HepG2 (cell line): ENCODE measurements around the gene SNAI3. TPM values are rescaled to one million over a fixed set of nuclear protein-coding genes. Genes with fewer than 3 reads are reported as not detected.

ENCODE experiments used
- ASH2L ChIP-seq: fragments of 300-600, 200-600 bp; sonication (generic); IDR thresholded peaks from 2 replicates; pipeline ENCODE4 v1.7.0; 2017; ENCODE audit warnings: low read depth, mild to moderate bottlenecking, moderate library complexity, mixed read lengths, low read length; ENCODE audit not compliant: insufficient read length
- GABPA ChIP-seq, 2 experiments: IDR thresholded peaks; 2 replicates each; pipeline ENCODE4 v1.6.1; 2011 to 2016; ENCODE audit warnings: low read depth in 2 of 2, low read length in 1 of 2, missing biosample characterization in 1 of 2, missing genetic modification characterization in 1 of 2
- GTF2F1 ChIP-seq: fragments of 150-350 bp; IDR thresholded peaks from 2 replicates; pipeline ENCODE4 v1.6.1; 2014; ENCODE audit warnings: low read length
- IKZF4 ChIP-seq: sonication (generic); formaldehyde crosslinking; IDR thresholded peaks from 2 replicates; pipeline ENCODE4 v1.5.1; 2020; ENCODE audit warnings: borderline replicate concordance, mild to moderate bottlenecking, low read depth, missing genetic modification reagents; ENCODE audit errors: not compliant biosample characterization
- JDP2 ChIP-seq: sonication (generic); formaldehyde crosslinking; IDR thresholded peaks from 2 replicates; pipeline ENCODE4 v1.8.1; 2022; ENCODE audit warnings: missing genetic modification reagents, borderline replicate concordance
- MEF2D ChIP-seq: sonication (generic); formaldehyde crosslinking; IDR thresholded peaks from 2 replicates; pipeline ENCODE4 v1.5.1; 2020; ENCODE audit warnings: mild to moderate bottlenecking, missing genetic modification reagents
- MTA3 ChIP-seq: sonication (generic); formaldehyde crosslinking; IDR thresholded peaks from 2 replicates; pipeline ENCODE4 v1.4.0; 2020; ENCODE audit warnings: missing genetic modification reagents
- MXD4 ChIP-seq: IDR thresholded peaks from 2 replicates; pipeline ENCODE4 v1.6.1; 2016; ENCODE audit warnings: mild to moderate bottlenecking, missing biosample characterization, missing genetic modification reagents
- ONECUT2 ChIP-seq: sonication (generic); formaldehyde crosslinking; IDR thresholded peaks from 2 replicates; pipeline ENCODE4 v1.4.0; 2020; ENCODE audit warnings: missing genetic modification reagents
- RELA ChIP-seq: sonication (generic); formaldehyde crosslinking; IDR thresholded peaks from 2 replicates; pipeline ENCODE4 v1.4.0; 2020; ENCODE audit warnings: missing genetic modification reagents
- SAFB2 ChIP-seq: sonication (generic); formaldehyde crosslinking; IDR thresholded peaks from 2 replicates; pipeline ENCODE4 v1.5.1; 2020; ENCODE audit warnings: missing genetic modification reagents, low read depth, mild to moderate bottlenecking, borderline replicate concordance
- SIN3A ChIP-seq: IDR thresholded peaks from 2 replicates; pipeline ENCODE4 v1.6.1; 2011; ENCODE audit warnings: low read depth, mild to moderate bottlenecking, control low read depth, low read length, borderline replicate concordance
- TOPORS ChIP-seq: sonication (generic); formaldehyde crosslinking; IDR thresholded peaks from 2 replicates; pipeline ENCODE4 v1.8.0; 2023; ENCODE audit warnings: mild to moderate bottlenecking, missing genetic modification reagents
- ZBTB38 ChIP-seq: sonication (generic); formaldehyde crosslinking; IDR thresholded peaks from 2 replicates; pipeline ENCODE4 v1.5.1; 2020; ENCODE audit warnings: mild to moderate bottlenecking, missing genetic modification reagents
- ZFY ChIP-seq: sonication (generic); formaldehyde crosslinking; IDR thresholded peaks from 2 replicates; pipeline ENCODE4 v1.4.0; 2020; ENCODE audit warnings: missing genetic modification reagents
- ZKSCAN5 ChIP-seq: sonication (generic); formaldehyde crosslinking; IDR thresholded peaks from 2 replicates; pipeline ENCODE4 v1.5.1; 2020; ENCODE audit warnings: mild to moderate bottlenecking, missing genetic modification reagents
- ZNF460 ChIP-seq: sonication (generic); formaldehyde crosslinking; IDR thresholded peaks from 2 replicates; pipeline ENCODE4 v1.5.1; 2020; ENCODE audit warnings: missing genetic modification reagents, mild to moderate bottlenecking, borderline replicate concordance
- ZNF549 ChIP-seq: sonication (generic); formaldehyde crosslinking; IDR thresholded peaks from 2 replicates; pipeline ENCODE4 v1.5.0; 2020; ENCODE audit warnings: missing genetic modification reagents
- ZNF607 ChIP-seq: sonication (generic); formaldehyde crosslinking; IDR thresholded peaks from 2 replicates; pipeline ENCODE4 v1.5.1; 2020; ENCODE audit warnings: missing genetic modification reagents, mild to moderate bottlenecking, borderline replicate concordance
- ZNF614 ChIP-seq: IDR thresholded peaks from 2 replicates; pipeline ENCODE4 v1.6.1; 2018; ENCODE audit warnings: missing biosample characterization, missing genetic modification reagents, inconsistent platforms, borderline replicate concordance
- ZSCAN9 ChIP-seq: IDR thresholded peaks from 2 replicates; pipeline ENCODE4 v1.6.1; 2016; ENCODE audit warnings: borderline replicate concordance
- polyA plus RNA-seq, 8 experiments: library from polyadenylated mRNA; depleted of rRNA in 3 of 8; stranded (reverse) in 7 of 8; unstranded in 1 of 8; fragments of >200 nt; fragmentation: Illumina TruSeq in 4 of 8; extraction: Trizol in 4 of 8; gene quantifications; 2 replicates each; pipeline versions ENCODE4 v1.2.1 to v1.2.3, GENCODE V29; 2011 to 2016; ENCODE audit warnings: low read depth in 4 of 8, missing spikeins in 1 of 8, mixed read lengths in 1 of 8; ENCODE audit not compliant: insufficient read depth in 1 of 8
- total RNA-seq, 5 experiments: library from RNA; depleted of rRNA; stranded (reverse); fragments of >200 nt; fragmentation: Illumina TruSeq; extraction: Trizol; gene quantifications; 2 replicates each; pipeline ENCODE4 v1.2.3, GENCODE V29; 2016; ENCODE audit warnings: low read depth in 1 of 5
- TF ChIP-seq, protein P1 (sequence below): sonication (generic); formaldehyde crosslinking; IDR thresholded peaks from 2 replicates; pipeline ENCODE4 v1.4.0; 2020; ENCODE audit warnings: missing genetic modification reagents
- TF ChIP-seq, protein P2 (sequence below): sonication (generic); formaldehyde crosslinking; IDR thresholded peaks from 2 replicates; pipeline ENCODE4 v1.4.0; 2020; ENCODE audit warnings: mild to moderate bottlenecking, missing genetic modification reagents
- TF ChIP-seq, protein P3 (sequence below): sonication (generic); formaldehyde crosslinking; IDR thresholded peaks from 2 replicates; pipeline ENCODE4 v1.4.0; 2020; ENCODE audit warnings: missing genetic modification reagents
- TF ChIP-seq, protein P4 (sequence below): sonication (generic); formaldehyde crosslinking; IDR thresholded peaks from 2 replicates; pipeline ENCODE4 v1.4.0; 2020; ENCODE audit warnings: missing genetic modification reagents
- TF ChIP-seq, protein P5 (sequence below): sonication (generic); formaldehyde crosslinking; IDR thresholded peaks from 2 replicates; pipeline ENCODE4 v1.9.0; 2021; ENCODE audit warnings: missing genetic modification reagents, borderline replicate concordance
- TF ChIP-seq, protein P6 (sequence below): sonication (generic); formaldehyde crosslinking; IDR thresholded peaks from 2 replicates; pipeline ENCODE4 v1.4.0; 2020; ENCODE audit warnings: low read depth, mild to moderate bottlenecking, missing genetic modification reagents

SNAI3 gene
- total and polyA plus RNA-seq, 2 of the 13 experiments (the other 11 are each of a cell fraction or from before 2014, with no cell fraction given): 0.09 to 0.18 TPM

DNA sequence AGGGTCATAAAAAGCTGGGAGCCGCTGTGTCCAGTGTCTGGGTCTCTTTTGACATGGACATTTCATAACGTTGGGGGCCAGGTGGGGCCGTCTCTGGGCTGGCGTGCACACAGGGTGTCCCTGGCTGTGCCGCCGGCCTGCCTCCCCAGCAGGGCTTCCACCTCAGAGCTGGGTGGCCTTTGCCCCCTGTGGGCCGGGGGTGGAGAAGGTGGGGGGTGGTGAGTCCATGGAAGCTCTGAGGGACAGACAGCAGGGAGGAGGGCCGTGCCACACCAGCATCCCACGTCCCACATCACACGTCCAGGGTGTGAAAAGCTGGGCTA lies 908 bp upstream of the SNAI3 start (continued):
- TF ChIP-seq, protein P1, sequence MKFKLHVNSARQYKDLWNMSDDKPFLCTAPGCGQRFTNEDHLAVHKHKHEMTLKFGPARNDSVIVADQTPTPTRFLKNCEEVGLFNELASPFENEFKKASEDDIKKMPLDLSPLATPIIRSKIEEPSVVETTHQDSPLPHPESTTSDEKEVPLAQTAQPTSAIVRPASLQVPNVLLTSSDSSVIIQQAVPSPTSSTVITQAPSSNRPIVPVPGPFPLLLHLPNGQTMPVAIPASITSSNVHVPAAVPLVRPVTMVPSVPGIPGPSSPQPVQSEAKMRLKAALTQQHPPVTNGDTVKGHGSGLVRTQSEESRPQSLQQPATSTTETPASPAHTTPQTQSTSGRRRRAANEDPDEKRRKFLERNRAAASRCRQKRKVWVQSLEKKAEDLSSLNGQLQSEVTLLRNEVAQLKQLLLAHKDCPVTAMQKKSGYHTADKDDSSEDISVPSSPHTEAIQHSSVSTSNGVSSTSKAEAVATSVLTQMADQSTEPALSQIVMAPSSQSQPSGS (CRISPR knock-in tag): no peak
- TF ChIP-seq MEF2D (CRISPR knock-in tag) (no peak), ZNF460 (CRISPR knock-in tag) (no peak), TOPORS (CRISPR knock-in tag) (no peak), ZNF607 (CRISPR knock-in tag) (no peak), ONECUT2 (no peak), SIN3A (peak; percentile 59; the same call in 1 of the 2 replicates), ZBTB38 (CRISPR knock-in tag) (no peak), ZNF614 (CRISPR knock-in tag) (no peak), ZKSCAN5 (CRISPR knock-in tag) (no peak), MTA3 (no peak), MXD4 (CRISPR knock-in tag) (no peak), JDP2 (CRISPR knock-in tag) (no peak), GTF2F1 (no peak), SAFB2 (CRISPR knock-in tag) (peak; percentile 1; the same call in 1 of the 2 replicates), ZSCAN9 (no peak), ASH2L (no peak), IKZF4 (CRISPR knock-in tag) (no peak), ZFY (CRISPR knock-in tag) (no peak), GABPA (IDR thresholded peaks at IDR 0.05; ENCODE audit: low read depth, low read length) (no peak), GABPA (CRISPR knock-in tag; IDR thresholded peaks at IDR 0.05; ENCODE audit: low read depth) (no peak), ZNF549 (CRISPR knock-in tag) (no peak), RELA (no peak)
- TF ChIP-seq, protein P2, sequence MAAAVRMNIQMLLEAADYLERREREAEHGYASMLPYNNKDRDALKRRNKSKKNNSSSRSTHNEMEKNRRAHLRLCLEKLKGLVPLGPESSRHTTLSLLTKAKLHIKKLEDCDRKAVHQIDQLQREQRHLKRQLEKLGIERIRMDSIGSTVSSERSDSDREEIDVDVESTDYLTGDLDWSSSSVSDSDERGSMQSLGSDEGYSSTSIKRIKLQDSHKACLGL: no peak
- TF ChIP-seq, protein P3, sequence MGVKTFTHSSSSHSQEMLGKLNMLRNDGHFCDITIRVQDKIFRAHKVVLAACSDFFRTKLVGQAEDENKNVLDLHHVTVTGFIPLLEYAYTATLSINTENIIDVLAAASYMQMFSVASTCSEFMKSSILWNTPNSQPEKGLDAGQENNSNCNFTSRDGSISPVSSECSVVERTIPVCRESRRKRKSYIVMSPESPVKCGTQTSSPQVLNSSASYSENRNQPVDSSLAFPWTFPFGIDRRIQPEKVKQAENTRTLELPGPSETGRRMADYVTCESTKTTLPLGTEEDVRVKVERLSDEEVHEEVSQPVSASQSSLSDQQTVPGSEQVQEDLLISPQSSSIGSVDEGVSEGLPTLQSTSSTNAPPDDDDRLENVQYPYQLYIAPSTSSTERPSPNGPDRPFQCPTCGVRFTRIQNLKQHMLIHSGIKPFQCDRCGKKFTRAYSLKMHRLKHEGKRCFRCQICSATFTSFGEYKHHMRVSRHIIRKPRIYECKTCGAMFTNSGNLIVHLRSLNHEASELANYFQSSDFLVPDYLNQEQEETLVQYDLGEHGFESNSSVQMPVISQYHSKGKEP (CRISPR knock-in tag): no peak
- TF ChIP-seq, protein P4, sequence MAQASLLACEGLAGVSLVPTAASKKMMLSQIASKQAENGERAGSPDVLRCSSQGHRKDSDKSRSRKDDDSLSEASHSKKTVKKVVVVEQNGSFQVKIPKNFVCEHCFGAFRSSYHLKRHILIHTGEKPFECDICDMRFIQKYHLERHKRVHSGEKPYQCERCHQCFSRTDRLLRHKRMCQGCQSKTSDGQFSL (CRISPR knock-in tag): no peak; the same call in 1 of the 2 replicates
- TF ChIP-seq, protein P5, sequence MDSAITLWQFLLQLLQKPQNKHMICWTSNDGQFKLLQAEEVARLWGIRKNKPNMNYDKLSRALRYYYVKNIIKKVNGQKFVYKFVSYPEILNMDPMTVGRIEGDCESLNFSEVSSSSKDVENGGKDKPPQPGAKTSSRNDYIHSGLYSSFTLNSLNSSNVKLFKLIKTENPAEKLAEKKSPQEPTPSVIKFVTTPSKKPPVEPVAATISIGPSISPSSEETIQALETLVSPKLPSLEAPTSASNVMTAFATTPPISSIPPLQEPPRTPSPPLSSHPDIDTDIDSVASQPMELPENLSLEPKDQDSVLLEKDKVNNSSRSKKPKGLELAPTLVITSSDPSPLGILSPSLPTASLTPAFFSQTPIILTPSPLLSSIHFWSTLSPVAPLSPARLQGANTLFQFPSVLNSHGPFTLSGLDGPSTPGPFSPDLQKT: no peak
- TF ChIP-seq, protein P6, sequence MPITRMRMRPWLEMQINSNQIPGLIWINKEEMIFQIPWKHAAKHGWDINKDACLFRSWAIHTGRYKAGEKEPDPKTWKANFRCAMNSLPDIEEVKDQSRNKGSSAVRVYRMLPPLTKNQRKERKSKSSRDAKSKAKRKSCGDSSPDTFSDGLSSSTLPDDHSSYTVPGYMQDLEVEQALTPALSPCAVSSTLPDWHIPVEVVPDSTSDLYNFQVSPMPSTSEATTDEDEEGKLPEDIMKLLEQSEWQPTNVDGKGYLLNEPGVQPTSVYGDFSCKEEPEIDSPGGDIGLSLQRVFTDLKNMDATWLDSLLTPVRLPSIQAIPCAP (CRISPR knock-in tag): no peak
